ENCODE results near the gene C15orf39. TPM values are rescaled to one million over a fixed set of nuclear protein-coding genes. Genes with fewer than 3 reads are reported as not detected.

Gene C15orf39
- total and polyA plus RNA-seq, 2 of the 13 experiments (the other 11 are each of a cell fraction or from before 2014, with no cell fraction given) = 6.2 to 13.5 TPM

- TF ChIP-seq ZNF331 (CRISPR knock-in tag; IDR thresholded peaks at IDR 0.05) (peak; percentile 53; the same call in 1 of the 2 replicates), GATAD1 (CRISPR knock-in tag; IDR thresholded peaks at IDR 0.05) (peak; percentile 61; the same call in 1 of the 2 replicates), NR1H2 (CRISPR knock-in tag; IDR thresholded peaks at IDR 0.05; ENCODE audit: borderline replicate concordance, low read depth) (no peak), CAMTA2 (CRISPR knock-in tag; IDR thresholded peaks at IDR 0.05; ENCODE audit: borderline replicate concordance) (0 out of 2 replicates have a peak, but pooled peaks have one; percentile 32), BCL6 (CRISPR knock-in tag; IDR thresholded peaks at IDR 0.05) (peak; percentile 27; the same call in 1 of the 2 replicates), ZSCAN22 (CRISPR knock-in tag; IDR thresholded peaks at IDR 0.05) (no peak), CCAR2 (optimal IDR thresholded peaks at IDR 0.05; ENCODE audit: low read depth, low read length) (no peak), LCORL (IDR thresholded peaks at IDR 0.05) (no peak), LCORL (CRISPR knock-in tag; IDR thresholded peaks at IDR 0.05) (no peak), HOMEZ (CRISPR knock-in tag; IDR thresholded peaks at IDR 0.05; ENCODE audit: low read depth) (0 out of 2 replicates have a peak, but pooled peaks have one; percentile 45), GATAD2A (CRISPR knock-in tag; IDR thresholded peaks at IDR 0.05) (peak; percentile 61; the same call in 1 of the 2 replicates), TFAP4 (IDR thresholded peaks at IDR 0.05; ENCODE audit: borderline replicate concordance, low read depth) (peak; percentile 68; the same call in 1 of the 2 replicates), HDAC1 (CRISPR knock-in tag; IDR thresholded peaks at IDR 0.05) (peak; percentile 88), ZFP91 (CRISPR knock-in tag; IDR thresholded peaks at IDR 0.05; ENCODE audit: borderline replicate concordance) (peak; percentile 73), ARID3A (IDR thresholded peaks at IDR 0.05; ENCODE audit: low read depth, low read length) (no peak), SSRP1 (CRISPR knock-in tag; IDR thresholded peaks at IDR 0.05) (peak; percentile 61; the same call in 1 of the 2 replicates), ZNF850 (CRISPR knock-in tag; conservative IDR thresholded peaks at IDR 0.05) (0 out of 2 replicates have a peak, but pooled peaks have one; percentile 75), ZNF350 (CRISPR knock-in tag; IDR thresholded peaks at IDR 0.05; ENCODE audit: borderline replicate concordance, low read depth) (peak; percentile 78; the same call in 1 of the 2 replicates), ELF3 (CRISPR knock-in tag; IDR thresholded peaks at IDR 0.05) (peak; percentile 26; the same call in 1 of the 2 replicates), FOXO1 (CRISPR knock-in tag; IDR thresholded peaks at IDR 0.05) (0 out of 2 replicates have a peak, but pooled peaks have one; percentile 12), AKAP8 (CRISPR knock-in tag; IDR thresholded peaks at IDR 0.05) (peak; percentile 46; the same call in 1 of the 2 replicates), ZNF816 (CRISPR knock-in tag; IDR thresholded peaks at IDR 0.05; ENCODE audit: borderline replicate concordance) (peak; percentile 63; the same call in 1 of the 2 replicates), CBFB (CRISPR knock-in tag; IDR thresholded peaks at IDR 0.05) (peak; percentile 52)
Observed at GRCh38 chr15:75204340-75205063, 2.8 kb downstream of the C15orf39 start (continued).

Measured in HepG2 (cell line).